Measurements from ENCODE around the gene HMCN2.

DNA sequence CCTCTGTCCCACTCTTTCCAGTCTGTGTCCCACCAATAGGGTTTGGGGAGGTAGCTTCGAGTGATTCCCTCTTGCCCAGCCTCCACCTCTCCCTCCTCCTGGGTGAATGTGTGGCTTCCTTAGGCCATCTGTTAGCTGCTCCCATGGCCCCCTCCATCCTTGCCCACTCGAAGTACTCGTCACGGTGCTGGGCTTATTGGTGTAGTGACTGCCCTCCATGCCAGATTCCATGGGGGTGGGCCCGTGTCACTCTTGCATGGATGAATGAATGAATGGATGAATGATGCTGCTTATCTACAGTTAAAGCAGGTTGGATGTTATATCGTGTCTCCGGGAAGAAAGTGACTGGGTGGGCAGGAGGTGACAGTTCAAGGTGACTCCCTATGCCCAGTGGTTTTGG, 19.1 kb downstream of the HMCN2 start:
- TF ChIP-seq, protein P1, sequence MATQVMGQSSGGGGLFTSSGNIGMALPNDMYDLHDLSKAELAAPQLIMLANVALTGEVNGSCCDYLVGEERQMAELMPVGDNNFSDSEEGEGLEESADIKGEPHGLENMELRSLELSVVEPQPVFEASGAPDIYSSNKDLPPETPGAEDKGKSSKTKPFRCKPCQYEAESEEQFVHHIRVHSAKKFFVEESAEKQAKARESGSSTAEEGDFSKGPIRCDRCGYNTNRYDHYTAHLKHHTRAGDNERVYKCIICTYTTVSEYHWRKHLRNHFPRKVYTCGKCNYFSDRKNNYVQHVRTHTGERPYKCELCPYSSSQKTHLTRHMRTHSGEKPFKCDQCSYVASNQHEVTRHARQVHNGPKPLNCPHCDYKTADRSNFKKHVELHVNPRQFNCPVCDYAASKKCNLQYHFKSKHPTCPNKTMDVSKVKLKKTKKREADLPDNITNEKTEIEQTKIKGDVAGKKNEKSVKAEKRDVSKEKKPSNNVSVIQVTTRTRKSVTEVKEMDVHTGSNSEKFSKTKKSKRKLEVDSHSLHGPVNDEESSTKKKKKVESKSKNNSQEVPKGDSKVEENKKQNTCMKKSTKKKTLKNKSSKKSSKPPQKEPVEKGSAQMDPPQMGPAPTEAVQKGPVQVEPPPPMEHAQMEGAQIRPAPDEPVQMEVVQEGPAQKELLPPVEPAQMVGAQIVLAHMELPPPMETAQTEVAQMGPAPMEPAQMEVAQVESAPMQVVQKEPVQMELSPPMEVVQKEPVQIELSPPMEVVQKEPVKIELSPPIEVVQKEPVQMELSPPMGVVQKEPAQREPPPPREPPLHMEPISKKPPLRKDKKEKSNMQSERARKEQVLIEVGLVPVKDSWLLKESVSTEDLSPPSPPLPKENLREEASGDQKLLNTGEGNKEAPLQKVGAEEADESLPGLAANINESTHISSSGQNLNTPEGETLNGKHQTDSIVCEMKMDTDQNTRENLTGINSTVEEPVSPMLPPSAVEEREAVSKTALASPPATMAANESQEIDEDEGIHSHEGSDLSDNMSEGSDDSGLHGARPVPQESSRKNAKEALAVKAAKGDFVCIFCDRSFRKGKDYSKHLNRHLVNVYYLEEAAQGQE (IDR thresholded peaks at IDR 0.05) = no peak
- TF ChIP-seq, protein P2, sequence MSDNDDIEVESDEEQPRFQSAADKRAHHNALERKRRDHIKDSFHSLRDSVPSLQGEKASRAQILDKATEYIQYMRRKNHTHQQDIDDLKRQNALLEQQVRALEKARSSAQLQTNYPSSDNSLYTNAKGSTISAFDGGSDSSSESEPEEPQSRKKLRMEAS (IDR thresholded peaks at IDR 0.05) = no peak
- TF ChIP-seq TAF1 (conservative IDR thresholded peaks at IDR 0.05) (no peak), RAD21 (IDR thresholded peaks at IDR 0.05) (no peak)
- TF ChIP-seq, protein P3, sequence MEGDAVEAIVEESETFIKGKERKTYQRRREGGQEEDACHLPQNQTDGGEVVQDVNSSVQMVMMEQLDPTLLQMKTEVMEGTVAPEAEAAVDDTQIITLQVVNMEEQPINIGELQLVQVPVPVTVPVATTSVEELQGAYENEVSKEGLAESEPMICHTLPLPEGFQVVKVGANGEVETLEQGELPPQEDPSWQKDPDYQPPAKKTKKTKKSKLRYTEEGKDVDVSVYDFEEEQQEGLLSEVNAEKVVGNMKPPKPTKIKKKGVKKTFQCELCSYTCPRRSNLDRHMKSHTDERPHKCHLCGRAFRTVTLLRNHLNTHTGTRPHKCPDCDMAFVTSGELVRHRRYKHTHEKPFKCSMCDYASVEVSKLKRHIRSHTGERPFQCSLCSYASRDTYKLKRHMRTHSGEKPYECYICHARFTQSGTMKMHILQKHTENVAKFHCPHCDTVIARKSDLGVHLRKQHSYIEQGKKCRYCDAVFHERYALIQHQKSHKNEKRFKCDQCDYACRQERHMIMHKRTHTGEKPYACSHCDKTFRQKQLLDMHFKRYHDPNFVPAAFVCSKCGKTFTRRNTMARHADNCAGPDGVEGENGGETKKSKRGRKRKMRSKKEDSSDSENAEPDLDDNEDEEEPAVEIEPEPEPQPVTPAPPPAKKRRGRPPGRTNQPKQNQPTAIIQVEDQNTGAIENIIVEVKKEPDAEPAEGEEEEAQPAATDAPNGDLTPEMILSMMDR (IDR thresholded peaks at IDR 0.05; ENCODE audit: low read depth, low read length, missing input control) = no peak

Data from liver (tissue), 3 donors.